H1 (cell line): Measurements from ENCODE around the gene MSI2. TPM values are rescaled to one million over a fixed set of nuclear protein-coding genes. Genes with fewer than 3 reads are reported as not detected.

Experiments used
- CTCF ChIA-PET: fragments of 300-600 bp; sonication (Branson Sonifier 250); formaldehyde crosslinking; loops from one replicate; lab custom pipeline; 2021; ENCODE audit not compliant: partially characterized antibody; lab: Charles Lee
- POLR2A ChIA-PET: fragments of 300-600 bp; sonication (Branson Sonifier 250); formaldehyde crosslinking; loops from one replicate; lab custom pipeline; 2021; ENCODE audit warnings: inconsistent platforms; ENCODE audit not compliant: partially characterized antibody; lab: Charles Lee
- DNase-seq, 2 experiments: peaks; one replicate each; pipeline versions ENCODE4 v3.0.0 to v3.0.0-alpha.2; 2010 to 2022; ENCODE audit warnings: low spot score in 2 of 2, low read depth in 1 of 2, mixed read lengths in 1 of 2
- FAIRE-seq: peaks from 2 replicates; lab custom pipeline; 2011; peaks lifted over from hg19 to GRCh38; lab: Jason Lieb, UNC
- H2AFZ ChIP-seq: 2 replicates; pipeline ENCODE4 v1.8.1; 2012; ENCODE audit warnings: low read length, inconsistent platforms
- H2AK5ac ChIP-seq: 2 replicates; pipeline ENCODE4 v1.6.1; 2013; ENCODE audit warnings: low read depth, low read length
- H2BK120ac ChIP-seq: replicated peaks from 2 replicates; pipeline ENCODE3; 2013; ENCODE audit warnings: low read depth, low read length, inconsistent platforms
- H2BK12ac ChIP-seq: 2 replicates; pipeline ENCODE4 v1.6.1; 2013; ENCODE audit warnings: low read depth, low read length
- H2BK15ac ChIP-seq: 2 replicates; pipeline ENCODE4 v1.6.1; 2013; ENCODE audit warnings: low read length
- H2BK20ac ChIP-seq: 2 replicates; pipeline ENCODE4 v1.6.1; 2013; ENCODE audit warnings: low read length
- H2BK5ac ChIP-seq: 2 replicates; pipeline ENCODE4 v1.6.1; 2013; ENCODE audit warnings: low read depth, low read length
- H3K14ac ChIP-seq: 2 replicates; pipeline ENCODE4 v1.6.1; 2013; ENCODE audit warnings: inconsistent platforms; ENCODE audit not compliant: insufficient read length
- H3K18ac ChIP-seq: 2 replicates; pipeline ENCODE4 v1.6.1; 2013; ENCODE audit warnings: low read length; ENCODE audit errors: extremely low read depth
- H3K23ac ChIP-seq: 2 replicates; pipeline ENCODE4 v1.6.1; 2013; ENCODE audit warnings: inconsistent platforms; ENCODE audit not compliant: insufficient read length
- H3K23me2 ChIP-seq: 2 replicates; pipeline ENCODE4 v1.6.1; 2013; ENCODE audit warnings: low read depth, low read length
- H3K27ac ChIP-seq: 2 replicates; pipeline ENCODE4 v1.6.1; 2011; ENCODE audit warnings: low read depth, low read length, inconsistent platforms
- H3K27me3 ChIP-seq, 4 experiments: replicated peaks in 1 of 4; 1 replicate in 1 of 4; 2 replicates in 3 of 4; pipeline versions ENCODE4 v1.6.1 to v1.8.1; 2011 to 2013; ENCODE audit warnings: low read length in 3 of 4, mild to moderate bottlenecking in 3 of 4, inconsistent platforms in 2 of 4, mixed read lengths in 2 of 4, moderate library complexity in 1 of 4; ENCODE audit not compliant: control insufficient read depth in 3 of 4, insufficient read depth in 3 of 4; ENCODE audit errors: extremely low read depth in 1 of 4
- H3K36me3 ChIP-seq, 4 experiments: 2 replicates each; pipeline versions ENCODE4 v1.6.1 to v1.8.1; 2011 to 2013; ENCODE audit warnings: mild to moderate bottlenecking in 4 of 4, low read length in 3 of 4, moderate library complexity in 2 of 4, control low read depth in 1 of 4, inconsistent platforms in 1 of 4; ENCODE audit not compliant: insufficient read depth in 4 of 4, control insufficient read depth in 2 of 4
- H3K4ac ChIP-seq: replicated peaks from 2 replicates; pipeline ENCODE3; 2013; ENCODE audit warnings: low read length, low read depth, mixed read lengths, inconsistent platforms; ENCODE audit not compliant: insufficient read length
- H3K4me1 ChIP-seq, 4 experiments: replicated peaks in 1 of 4; 1 replicate in 1 of 4; 2 replicates in 3 of 4; pipeline versions ENCODE4 v1.6.1 to v1.8.1; 2011 to 2013; ENCODE audit warnings: low read length in 3 of 4, inconsistent platforms in 2 of 4, mixed read lengths in 1 of 4; ENCODE audit not compliant: insufficient read depth in 4 of 4, control insufficient read depth in 3 of 4
- H3K4me2 ChIP-seq, 2 experiments: 2 replicates each; pipeline versions ENCODE4 v1.6.1 to v1.8.1; 2011 to 2013; ENCODE audit warnings: low read depth in 2 of 2, low read length in 2 of 2, control low read depth in 1 of 2, inconsistent platforms in 1 of 2, mild to moderate bottlenecking in 1 of 2; ENCODE audit not compliant: insufficient read depth in 1 of 2
- H3K4me3 ChIP-seq, 4 experiments: fragments of 200-600, 300-600 bp in 1 of 4; sonication (generic), shearing (Covaris generic), sonication (Bioruptor Twin) in 1 of 4; 2 replicates each; pipeline versions ENCODE4 v1.5.1 to v1.8.1; 2011 to 2016; ENCODE audit warnings: low read length in 4 of 4, low read depth in 3 of 4, control low read depth in 2 of 4, inconsistent platforms in 2 of 4, mild to moderate bottlenecking in 2 of 4, mixed read lengths in 1 of 4, moderate library complexity in 1 of 4; ENCODE audit not compliant: insufficient read depth in 2 of 4; ENCODE audit errors: extremely low read depth in 1 of 4
- H3K56ac ChIP-seq: replicated peaks from 2 replicates; pipeline ENCODE3; 2013; ENCODE audit warnings: low read depth, mild to moderate bottlenecking, mixed read lengths, low read length, inconsistent platforms; ENCODE audit not compliant: insufficient read length
- H3K79me1 ChIP-seq: 2 replicates; pipeline ENCODE4 v1.6.1; 2013; ENCODE audit warnings: low read depth, low read length, control low read depth
- H3K79me2 ChIP-seq, 2 experiments: 2 replicates each; pipeline versions ENCODE4 v1.6.1 to v1.8.1; 2012 to 2013; ENCODE audit warnings: low read length in 2 of 2, mild to moderate bottlenecking in 2 of 2, inconsistent platforms in 1 of 2; ENCODE audit not compliant: insufficient read depth in 2 of 2, control insufficient read depth in 1 of 2
- H3K9ac ChIP-seq, 4 experiments: replicated peaks in 1 of 4; 1 replicate in 1 of 4; 2 replicates in 3 of 4; pipeline versions ENCODE4 v1.6.1 to v1.8.1; 2011 to 2013; ENCODE audit warnings: low read depth in 3 of 4, low read length in 3 of 4, control low read depth in 2 of 4, mild to moderate bottlenecking in 2 of 4, moderate library complexity in 2 of 4, inconsistent platforms in 1 of 4; ENCODE audit errors: extremely low read depth in 1 of 4
- H3K9me3 ChIP-seq, 2 experiments: 2 replicates each; pipeline versions ENCODE4 v1.6.1 to v1.8.1; 2012 to 2013; ENCODE audit warnings: mild to moderate bottlenecking in 2 of 2, moderate library complexity in 2 of 2, control low read depth in 1 of 2, inconsistent platforms in 1 of 2, low read depth in 1 of 2, low read length in 1 of 2, mixed read lengths in 1 of 2; ENCODE audit not compliant: insufficient read depth in 2 of 2
- H4K20me1 ChIP-seq, 2 experiments: replicated peaks in 1 of 2; 2 replicates each; pipeline versions ENCODE3 to v1.8.1; 2011 to 2013; ENCODE audit warnings: inconsistent platforms in 2 of 2, low read length in 2 of 2, mild to moderate bottlenecking in 1 of 2; ENCODE audit not compliant: insufficient read depth in 2 of 2, control insufficient read depth in 1 of 2
- H4K5ac ChIP-seq: 2 replicates; pipeline ENCODE4 v1.6.1; 2013; ENCODE audit warnings: low read length, low read depth, mixed read lengths, inconsistent platforms; ENCODE audit not compliant: insufficient read length
- H4K8ac ChIP-seq: 2 replicates; pipeline ENCODE4 v1.8.0; 2013; ENCODE audit warnings: mild to moderate bottlenecking, moderate library complexity, low read length, inconsistent platforms; ENCODE audit not compliant: insufficient read depth; ENCODE audit errors: extremely low read depth
- H4K91ac ChIP-seq: replicated peaks from 2 replicates; pipeline ENCODE3; 2013; ENCODE audit warnings: low read length, mixed read lengths, inconsistent platforms; ENCODE audit not compliant: insufficient read length
- CTCF ChIP-seq, 3 experiments: IDR thresholded peaks; 1 replicate in 2 of 3; 2 replicates in 1 of 3; pipeline versions ENCODE4 v1.5.1 to v1.6.1; 2011; ENCODE audit warnings: low read length in 3 of 3, mild to moderate bottlenecking in 3 of 3, inconsistent platforms in 2 of 3, low read depth in 1 of 3, moderate library complexity in 1 of 3; ENCODE audit not compliant: insufficient read depth in 1 of 3; ENCODE audit errors: control extremely low read depth in 1 of 3
- EP300 ChIP-seq, 2 experiments: IDR thresholded peaks; 1 replicate in 1 of 2; 2 replicates in 1 of 2; pipeline ENCODE4 v1.6.1; 2011 to 2012; ENCODE audit warnings: low read depth in 2 of 2, low read length in 2 of 2, mild to moderate bottlenecking in 2 of 2, borderline replicate concordance in 1 of 2, inconsistent platforms in 1 of 2, moderate library complexity in 1 of 2
- JUN ChIP-seq: IDR thresholded peaks from 2 replicates; pipeline ENCODE4 v1.6.1; 2011; ENCODE audit warnings: low read depth, mild to moderate bottlenecking, improper control_type of control experiment, low read length
- RAD21 ChIP-seq, 2 experiments: IDR thresholded peaks in 1 of 2; conservative IDR thresholded peaks in 1 of 2; 2 replicates each; pipeline ENCODE4 v1.6.1; 2011; ENCODE audit warnings: low read depth in 2 of 2, low read length in 2 of 2, improper control_type of control experiment in 1 of 2, inconsistent platforms in 1 of 2, mild to moderate bottlenecking in 1 of 2, moderate library complexity in 1 of 2
- TCF12 ChIP-seq: IDR thresholded peaks from 2 replicates; pipeline ENCODE4 v1.6.1; 2011; ENCODE audit warnings: low read depth, mild to moderate bottlenecking, low read length
- WGBS, 2 experiments: shearing (Covaris generic) in 1 of 2; methylation state at CpG; one replicate each; pipeline versions ENCODE4 v1.1.6 to v1.1.7; 2013 to 2015; ENCODE audit warnings: low lambda C conversion rate in 2 of 2, mixed read lengths in 2 of 2, inconsistent platforms in 1 of 2, low coverage in 1 of 2, missing lambda C conversion rate in 1 of 2; ENCODE audit not compliant: insufficient replicate concordance in 2 of 2, insufficient coverage in 1 of 2, insufficient read length in 1 of 2; ENCODE audit errors: extremely low coverage in 1 of 2, missing lambda C conversion rate in 1 of 2; 5-methylcytosine and 5-hydroxymethylcytosine counted together
- polyA plus RNA-seq, 7 experiments: library from polyadenylated mRNA; depleted of rRNA in 3 of 7; stranded (reverse) in 5 of 7; unstranded in 2 of 7; fragments of >200 nt in 5 of 7; fragments of 200-250 nt in 2 of 7; gene quantifications; 1 replicate in 5 of 7; 2 replicates in 1 of 7; 4 replicates in 1 of 7; pipeline versions ENCODE4 v1.2.1 to v1.2.3, GENCODE V29; 2011 to 2013; ENCODE audit warnings: missing spikeins in 2 of 7, mixed read lengths in 2 of 7
- total RNA-seq: library from RNA; stranded (reverse); fragmentation: NEBNext Ultra II Directional; extraction: Animal tissue kit (Norgen Biotek cat#: 25700); gene quantifications from 2 replicates; pipeline ENCODE4 v1.2.1, GENCODE V29; 2021

The MSI2 gene
- total and polyA plus RNA-seq, 2 of the 8 experiments (the other 6 are each of a cell fraction or from before 2014, with no cell fraction given): 36.7 to 80.6 TPM

DNA sequence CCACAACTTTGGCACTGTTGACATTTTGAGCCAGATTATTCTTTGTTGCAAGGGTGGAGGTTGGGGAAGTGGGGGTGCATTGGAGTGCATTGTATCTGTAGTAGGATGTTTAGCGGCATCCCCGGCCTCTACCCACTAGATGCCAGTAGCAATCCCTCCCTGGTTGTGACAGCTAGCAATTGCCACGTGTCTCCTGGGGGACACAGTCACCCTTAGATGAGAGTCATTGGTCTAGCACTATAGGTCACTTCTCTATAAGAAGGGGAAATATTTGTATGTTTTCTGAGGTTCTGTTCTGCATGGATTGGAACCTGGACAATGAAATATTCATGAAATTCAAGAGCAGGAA, 32.4 kb downstream of the MSI2 start:
- Histone ChIP-seq H3K79me2 (peaks cover 3 to 60% of the 10 kb centered on the region in 2 experiments), H3K36me3 (no peaks in the 10 kb centered on the region; a peak in 1 of 8 replicates)

More for the DNA sequence above, 32.4 kb downstream of the MSI2 start:
- Histone ChIP-seq H3K4me3 (no peak overlapping the region), H3K4me1 (peaks cover 6 to 37% (median 17%) of the 10 kb centered on the region in 4 experiments), H4K20me1 (peaks cover 20 to 28% of the 10 kb centered on the region in 2 experiments), H3K4ac (no peak overlapping the region), H3K56ac (no peak overlapping the region), H3K23ac (no peak overlapping the region), H3K4me2 (no peak overlapping the region), H2BK120ac (no peak overlapping the region), H3K9ac (no peak overlapping the region), H2BK12ac (no peak overlapping the region), H2BK15ac (no peak overlapping the region), H3K18ac (no peak overlapping the region), H3K79me1 (peaks cover 23% of the 10 kb centered on the region), H3K23me2 (no peaks in the 10 kb centered on the region), H4K5ac (no peak overlapping the region), H3K9me3 (no peaks in the 10 kb centered on the region), H2BK5ac (no peak overlapping the region), H2AFZ (no peak overlapping the region), H4K8ac (no peak overlapping the region), H3K27ac (no peak overlapping the region), H2BK20ac (no peak overlapping the region), H3K27me3 (no peaks in the 10 kb centered on the region), H2AK5ac (peak overlapping the region; percentile 83; the same call in 1 of the 2 replicates), H3K14ac (no peak overlapping the region), H4K91ac (no peak overlapping the region)
- 91% methylated on average over 3 of the region's 3 CpGs; no CpG with 5 or more reads in 1 of the 2 experiments for WGBS, 2 experiments
- FAIRE-seq (no peak), DNase-seq (no peak)
- POLR2A ChIA-PET: interaction anchor here (1.0 to 2.3 kb wide), 4 partner anchors 10 to 31 kb away, joined by 3 to 10 read pairs (median 4); no protein-coding TSS in a partner anchor
- TF ChIP-seq RAD21 (IDR thresholded peaks at IDR 0.05 in 1 of 2, conservative IDR thresholded peaks at IDR 0.05 in 1 of 2; ENCODE audit: low read depth in 2 of 2, low read length in 2 of 2): peak; percentile 13 to 31; a peak in 2 of 4 replicates
- TF ChIP-seq EP300 (IDR thresholded peaks at IDR 0.05; ENCODE audit: borderline replicate concordance in 1 of 2, low read depth in 2 of 2, low read length in 2 of 2): no peak
- TF ChIP-seq TCF12: no peak
- peak in 1 of 3 experiments; percentile 12; a peak in 1 of 4 replicates for TF ChIP-seq CTCF (IDR thresholded peaks at IDR 0.05; ENCODE audit: control extremely low read depth in 1 of 3, insufficient read depth in 1 of 3, low read depth in 1 of 3, low read length in 3 of 3)
- no peak for TF ChIP-seq JUN
- CTCF ChIA-PET: interaction anchor here (0.8 to 2.0 kb wide), 4 partner anchors 9 to 930 kb away, joined by 3 to 6 read pairs (median 5); partner anchors contain the start of gene MKS1
